ENCODE results near the gene NASP. TPM values are rescaled to one million over a fixed set of nuclear protein-coding genes. Genes with fewer than 3 reads are reported as not detected.
"Not testable (repeated sequence)": the region's sequence is repeated elsewhere in the genome, so short reads cannot be mapped to it uniquely, and the experiment has no call there.

NASP gene
- total RNA-seq, 6 experiments from 2014 or later = 41.6 to 77.7 (median 72.1) TPM

DNA sequence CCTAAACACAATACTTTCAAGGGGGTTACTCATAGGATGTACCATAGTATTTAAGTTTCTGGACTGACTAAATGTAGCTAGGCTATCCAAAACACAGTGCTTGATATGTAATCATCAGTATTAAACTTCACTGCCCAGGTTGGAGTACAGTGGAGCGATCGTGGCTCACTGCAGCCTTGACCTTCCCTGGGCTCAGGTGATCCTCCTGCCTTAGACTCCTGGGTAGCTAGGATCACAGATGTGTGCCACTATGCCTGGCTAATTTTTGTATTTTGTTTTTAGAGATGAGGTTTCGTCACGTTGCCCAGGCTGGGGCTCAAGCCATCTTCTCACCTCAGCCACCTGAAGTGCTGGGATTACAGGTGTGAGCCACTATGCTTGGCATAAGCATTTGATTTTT is 10.6 kb downstream of the NASP start:
- no peak for DNase-seq
- Mint-ChIP-seq H3K4me1 (ENCODE audit: low read depth) (0 out of 2 replicates have a peak, but pooled peaks cover under 1% of the 10 kb centered on the region), H3K4me3 (no peak overlapping the region), H3K36me3 (ENCODE audit: low read depth) (no peaks in the 10 kb centered on the region; the same call in 1 of the 2 replicates), H3K27ac (no peak overlapping the region), H3K9me3 (no peaks in the 10 kb centered on the region), H3K27me3 (ENCODE audit: insufficient read depth) (no peaks in the 10 kb centered on the region)
- TF ChIP-seq, protein P1, sequence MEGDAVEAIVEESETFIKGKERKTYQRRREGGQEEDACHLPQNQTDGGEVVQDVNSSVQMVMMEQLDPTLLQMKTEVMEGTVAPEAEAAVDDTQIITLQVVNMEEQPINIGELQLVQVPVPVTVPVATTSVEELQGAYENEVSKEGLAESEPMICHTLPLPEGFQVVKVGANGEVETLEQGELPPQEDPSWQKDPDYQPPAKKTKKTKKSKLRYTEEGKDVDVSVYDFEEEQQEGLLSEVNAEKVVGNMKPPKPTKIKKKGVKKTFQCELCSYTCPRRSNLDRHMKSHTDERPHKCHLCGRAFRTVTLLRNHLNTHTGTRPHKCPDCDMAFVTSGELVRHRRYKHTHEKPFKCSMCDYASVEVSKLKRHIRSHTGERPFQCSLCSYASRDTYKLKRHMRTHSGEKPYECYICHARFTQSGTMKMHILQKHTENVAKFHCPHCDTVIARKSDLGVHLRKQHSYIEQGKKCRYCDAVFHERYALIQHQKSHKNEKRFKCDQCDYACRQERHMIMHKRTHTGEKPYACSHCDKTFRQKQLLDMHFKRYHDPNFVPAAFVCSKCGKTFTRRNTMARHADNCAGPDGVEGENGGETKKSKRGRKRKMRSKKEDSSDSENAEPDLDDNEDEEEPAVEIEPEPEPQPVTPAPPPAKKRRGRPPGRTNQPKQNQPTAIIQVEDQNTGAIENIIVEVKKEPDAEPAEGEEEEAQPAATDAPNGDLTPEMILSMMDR (IDR thresholded peaks at IDR 0.05) = no peak

DNA sequence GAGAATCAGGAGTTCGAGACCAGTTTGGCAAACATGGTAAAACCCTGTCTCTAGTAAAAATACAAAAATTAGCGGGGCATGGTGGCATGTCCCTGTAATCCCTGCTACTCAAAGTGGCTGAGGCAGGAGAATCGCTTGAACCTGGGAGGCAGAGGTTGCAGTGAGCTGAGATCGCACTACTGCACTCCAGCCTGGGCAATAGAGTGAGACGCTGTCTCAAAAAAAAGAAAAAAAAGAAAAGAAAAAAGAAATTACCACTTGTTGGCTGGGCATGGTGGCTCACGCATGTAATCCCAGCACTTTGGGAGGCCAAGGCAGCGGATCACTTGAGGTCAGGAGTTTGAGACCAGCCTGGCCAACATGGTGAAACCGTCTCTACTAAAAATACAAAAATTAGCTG is 12.9 kb downstream of the NASP start:
- DNase-seq; H3K27ac Mint-ChIP-seq; H3K9me3 Mint-ChIP-seq; H3K4me3 Mint-ChIP-seq; H3K36me3 Mint-ChIP-seq (ENCODE audit: low read depth); H3K27me3 Mint-ChIP-seq (ENCODE audit: insufficient read depth): not testable (repeated sequence)
- H3K4me1 Mint-ChIP-seq (ENCODE audit: low read depth) = peaks cover 24% of the 10 kb centered on the region

DNA sequence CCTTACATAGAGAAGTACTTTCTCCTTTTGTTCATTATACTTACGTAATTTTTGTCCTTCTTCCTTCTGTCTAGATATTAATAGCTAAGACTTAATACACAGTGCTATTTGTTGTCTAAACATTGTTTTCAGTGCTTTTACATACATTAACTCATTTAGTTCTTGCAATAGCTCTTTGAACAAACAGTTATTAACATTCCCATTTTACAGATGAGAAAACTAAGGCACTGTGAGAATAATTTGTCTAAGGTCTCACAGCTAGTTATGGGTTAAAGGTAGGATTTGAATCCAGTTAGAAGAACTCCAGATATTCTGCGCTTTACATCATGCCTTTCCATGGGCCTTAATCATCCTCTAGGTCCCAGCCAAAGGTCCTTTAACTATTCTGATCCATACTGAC is 20.4 kb downstream of the NASP start:
- Mint-ChIP-seq H3K9me3 (no peaks in the 10 kb centered on the region), H3K4me1 (ENCODE audit: low read depth) (peaks cover 50% of the 10 kb centered on the region), H3K27ac (no peak overlapping the region), H3K27me3 (ENCODE audit: insufficient read depth) (no peaks in the 10 kb centered on the region), H3K4me3 (no peak overlapping the region), H3K36me3 (ENCODE audit: low read depth) (peaks cover 20% of the 10 kb centered on the region; the same call in 1 of the 2 replicates)
- TF ChIP-seq, protein P1 (IDR thresholded peaks at IDR 0.05) = no peak
- no peak for DNase-seq

DNA sequence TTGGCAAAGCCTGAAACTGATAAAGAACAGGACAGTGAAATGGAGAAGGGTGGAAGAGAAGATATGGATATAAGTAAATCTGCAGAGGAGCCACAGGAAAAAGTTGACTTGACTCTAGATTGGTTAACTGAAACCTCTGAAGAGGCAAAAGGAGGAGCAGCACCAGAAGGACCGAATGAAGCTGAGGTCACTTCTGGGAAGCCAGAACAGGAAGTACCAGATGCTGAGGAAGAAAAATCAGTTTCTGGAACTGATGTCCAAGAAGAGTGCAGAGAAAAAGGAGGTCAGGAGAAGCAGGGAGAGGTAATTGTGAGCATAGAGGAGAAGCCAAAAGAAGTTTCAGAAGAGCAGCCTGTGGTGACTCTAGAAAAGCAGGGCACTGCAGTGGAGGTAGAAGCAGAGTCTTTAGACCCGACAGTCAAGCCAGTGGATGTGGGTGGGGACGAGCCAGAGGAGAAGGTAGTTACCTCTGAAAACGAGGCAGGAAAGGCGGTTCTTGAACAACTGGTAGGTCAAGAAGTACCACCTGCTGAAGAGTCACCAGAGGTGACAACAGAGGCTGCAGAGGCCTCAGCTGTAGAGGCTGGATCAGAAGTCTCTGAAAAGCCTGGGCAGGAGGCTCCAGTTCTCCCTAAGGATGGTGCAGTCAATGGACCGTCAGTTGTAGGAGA is 23.7 kb downstream of the NASP start:
- Mint-ChIP-seq H3K9me3 (no peaks in the 10 kb centered on the region), H3K4me3 (no peak overlapping the region), H3K27ac (peak overlapping the region; percentile 34), H3K36me3 (ENCODE audit: low read depth) (peaks cover 29% of the 10 kb centered on the region; the same call in 1 of the 2 replicates), H3K4me1 (ENCODE audit: low read depth) (peaks cover 18% of the 10 kb centered on the region), H3K27me3 (ENCODE audit: insufficient read depth) (no peaks in the 10 kb centered on the region; the same call in 1 of the 2 replicates)
- TF ChIP-seq, protein P1 (IDR thresholded peaks at IDR 0.05) = no peak
- no peak for DNase-seq

DNA sequence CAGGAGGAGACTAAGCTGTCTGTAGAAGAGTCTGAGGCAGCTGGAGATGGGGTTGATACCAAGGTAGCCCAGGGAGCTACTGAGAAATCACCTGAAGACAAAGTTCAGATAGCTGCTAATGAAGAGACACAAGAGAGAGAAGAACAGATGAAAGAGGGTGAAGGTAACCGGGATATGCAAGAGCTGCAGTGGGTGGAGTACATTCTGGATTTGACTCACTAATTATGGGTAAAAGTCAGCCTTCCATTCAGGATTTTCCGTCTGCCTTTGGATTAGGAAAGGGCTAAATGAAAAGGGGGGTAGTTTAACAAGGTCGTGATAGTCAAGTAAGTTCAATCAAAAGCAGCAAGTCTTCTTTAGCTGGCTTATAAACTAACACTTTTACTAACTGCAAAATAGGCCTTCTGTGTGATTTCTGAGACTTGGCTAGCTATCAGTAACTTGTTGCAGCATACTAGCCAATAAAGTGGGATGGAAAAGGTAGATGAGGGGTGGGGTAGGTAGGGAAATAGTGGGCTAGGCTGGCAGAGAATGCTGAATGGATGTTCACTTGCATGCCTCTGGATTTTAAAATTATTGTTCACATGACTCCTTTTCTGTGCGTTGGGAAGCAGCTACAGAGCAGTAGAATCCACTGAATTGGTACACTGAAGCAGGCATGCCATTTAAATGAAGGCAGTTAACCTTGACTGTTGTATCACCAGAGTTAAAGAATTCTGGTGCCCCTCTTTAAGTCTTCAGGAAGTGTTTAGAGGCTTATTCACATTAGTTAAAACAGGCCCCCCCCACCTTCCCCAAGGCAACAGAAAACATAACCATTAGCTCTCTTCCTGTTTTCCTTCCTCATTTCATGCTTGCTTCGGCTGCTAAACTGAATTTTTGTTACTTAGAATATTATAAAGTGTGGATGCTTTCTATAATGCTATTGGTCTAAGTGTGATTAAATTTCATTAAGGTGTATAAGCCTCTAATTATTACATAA is 24.6 kb downstream of the NASP start:
- TF ChIP-seq, protein P1 (IDR thresholded peaks at IDR 0.05) = no peak
- Mint-ChIP-seq H3K4me3 (no peak overlapping the region), H3K27ac (peak overlapping the region; percentile 1; the same call in 1 of the 2 replicates)

More for the DNA sequence above, 24.6 kb downstream of the NASP start:
- DNase-seq = no peak
- Mint-ChIP-seq H3K9me3 (no peaks in the 10 kb centered on the region), H3K27me3 (ENCODE audit: insufficient read depth) (no peaks in the 10 kb centered on the region; the same call in 1 of the 2 replicates), H3K4me1 (ENCODE audit: low read depth) (peaks cover 16% of the 10 kb centered on the region), H3K36me3 (ENCODE audit: low read depth) (peaks cover 29% of the 10 kb centered on the region)

Data from HFFc6 (cell line).